Chondrocyte (in vitro differentiated cells): ENCODE results near the gene WWC1. TPM values are rescaled to one million over a fixed set of nuclear protein-coding genes. Genes with fewer than 3 reads are reported as not detected.

Experiments
- DNase-seq: peaks from one replicate; pipeline ENCODE4 v3.0.0; 2021; ENCODE audit warnings: mixed read lengths, low spot score
- H3K27ac Mint-ChIP-seq: one replicate; pipeline ENCODE4 v1.8.0; 2021; ENCODE audit warnings: mild to moderate bottlenecking, moderate library complexity, mixed read lengths; ENCODE audit not compliant: unreplicated experiment
- H3K27me3 Mint-ChIP-seq: 2 replicates; pipeline ENCODE4 v1.8.0; 2021; ENCODE audit warnings: low read depth, mixed read lengths
- H3K36me3 Mint-ChIP-seq: 2 replicates; pipeline ENCODE4 v1.8.0; 2021; ENCODE audit warnings: low read depth, mixed read lengths
- H3K4me1 Mint-ChIP-seq: 2 replicates; pipeline ENCODE4 v1.8.0; 2021; ENCODE audit warnings: low read depth, mild to moderate bottlenecking, mixed read lengths
- H3K4me3 Mint-ChIP-seq: one replicate; pipeline ENCODE4 v1.8.0; 2021; ENCODE audit warnings: mild to moderate bottlenecking, moderate library complexity, mixed read lengths; ENCODE audit not compliant: unreplicated experiment
- H3K9me3 Mint-ChIP-seq: 2 replicates; pipeline ENCODE4 v1.8.0; 2021; ENCODE audit warnings: low read depth, mixed read lengths
- total RNA-seq: library from RNA; stranded (reverse); gene quantifications from 3 replicates; pipeline ENCODE4 v1.2.1, GENCODE V29; 2021
- TF ChIP-seq, protein P1 (sequence below): fragments of 200-600 bp; sonication (generic); IDR thresholded peaks from 2 replicates; pipeline ENCODE4 v1.5.0; 2021; ENCODE audit warnings: antibody characterized with exemption, mild to moderate bottlenecking, moderate library complexity

Gene WWC1
- total RNA-seq, 1 donor from 2014 or later: 2.1 TPM

DNA sequence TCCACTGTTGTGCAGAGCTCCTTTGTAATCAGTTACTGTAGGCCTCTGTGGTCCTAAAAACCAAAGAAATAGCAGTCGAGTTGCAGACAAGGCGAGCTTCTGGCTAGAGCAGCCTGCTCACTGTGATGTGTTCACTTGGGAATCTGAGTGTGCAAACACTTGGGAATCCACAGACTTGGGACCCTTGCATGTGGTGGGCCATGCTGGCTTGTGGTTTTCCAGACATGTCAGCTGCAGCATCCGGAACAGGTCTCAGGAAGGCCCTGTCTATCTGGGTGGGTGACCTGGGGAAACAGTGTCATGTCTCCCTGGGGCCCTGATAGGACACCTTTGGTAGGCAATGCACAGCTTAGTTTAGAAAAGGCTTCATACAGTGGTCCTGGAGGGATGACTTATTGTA is 66.4 kb downstream of the WWC1 start:
- H3K27me3 Mint-ChIP-seq: peaks cover 3% of the 10 kb centered on the region
- no peaks in the 10 kb centered on the region for H3K36me3 Mint-ChIP-seq
- DNase-seq: no peak
- no peak overlapping the region for H3K4me3 Mint-ChIP-seq
- TF ChIP-seq, protein P1, sequence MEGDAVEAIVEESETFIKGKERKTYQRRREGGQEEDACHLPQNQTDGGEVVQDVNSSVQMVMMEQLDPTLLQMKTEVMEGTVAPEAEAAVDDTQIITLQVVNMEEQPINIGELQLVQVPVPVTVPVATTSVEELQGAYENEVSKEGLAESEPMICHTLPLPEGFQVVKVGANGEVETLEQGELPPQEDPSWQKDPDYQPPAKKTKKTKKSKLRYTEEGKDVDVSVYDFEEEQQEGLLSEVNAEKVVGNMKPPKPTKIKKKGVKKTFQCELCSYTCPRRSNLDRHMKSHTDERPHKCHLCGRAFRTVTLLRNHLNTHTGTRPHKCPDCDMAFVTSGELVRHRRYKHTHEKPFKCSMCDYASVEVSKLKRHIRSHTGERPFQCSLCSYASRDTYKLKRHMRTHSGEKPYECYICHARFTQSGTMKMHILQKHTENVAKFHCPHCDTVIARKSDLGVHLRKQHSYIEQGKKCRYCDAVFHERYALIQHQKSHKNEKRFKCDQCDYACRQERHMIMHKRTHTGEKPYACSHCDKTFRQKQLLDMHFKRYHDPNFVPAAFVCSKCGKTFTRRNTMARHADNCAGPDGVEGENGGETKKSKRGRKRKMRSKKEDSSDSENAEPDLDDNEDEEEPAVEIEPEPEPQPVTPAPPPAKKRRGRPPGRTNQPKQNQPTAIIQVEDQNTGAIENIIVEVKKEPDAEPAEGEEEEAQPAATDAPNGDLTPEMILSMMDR: no peak
- H3K4me1 Mint-ChIP-seq: peaks cover 6% of the 10 kb centered on the region
- H3K27ac Mint-ChIP-seq: no peak overlapping the region
- H3K9me3 Mint-ChIP-seq: no peaks in the 10 kb centered on the region

DNA sequence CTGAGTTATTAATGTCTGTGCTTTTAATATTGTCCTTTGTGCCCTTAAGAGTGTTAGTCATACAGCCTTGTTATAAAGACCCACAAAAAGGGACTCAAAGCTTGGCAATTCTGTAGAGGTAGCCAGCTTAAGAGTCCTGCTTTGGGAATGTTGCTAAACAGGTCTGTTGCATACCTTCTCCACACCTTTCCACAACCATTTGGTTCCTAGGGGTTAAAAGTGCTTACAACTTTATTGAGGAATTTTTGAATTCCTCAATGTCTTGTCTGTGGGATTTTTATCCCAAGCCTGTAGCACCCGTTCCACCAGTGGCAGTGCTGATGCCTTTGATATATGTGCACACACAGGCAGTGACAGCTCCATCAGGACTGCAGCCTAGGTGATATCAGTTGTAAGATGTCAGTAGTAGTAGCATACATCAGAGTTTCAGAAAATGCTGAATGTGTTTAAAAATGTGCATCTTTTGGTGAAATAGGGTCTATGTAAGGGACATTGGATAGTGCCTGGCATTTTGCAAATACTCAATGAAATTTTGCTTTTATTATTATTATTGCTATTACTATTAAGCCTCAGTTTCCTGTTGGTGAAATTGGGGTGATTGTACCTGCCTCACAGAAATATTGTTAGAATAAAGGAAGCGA is 68.5 kb downstream of the WWC1 start:
- peaks cover 3% of the 10 kb centered on the region for H3K27me3 Mint-ChIP-seq
- H3K4me1 Mint-ChIP-seq: no peaks in the 10 kb centered on the region
- H3K9me3 Mint-ChIP-seq: no peaks in the 10 kb centered on the region
- TF ChIP-seq, protein P1: no peak
- no peak overlapping the region for H3K27ac Mint-ChIP-seq
- no peak overlapping the region for H3K4me3 Mint-ChIP-seq
- DNase-seq: no peak
- H3K36me3 Mint-ChIP-seq: no peaks in the 10 kb centered on the region

DNA sequence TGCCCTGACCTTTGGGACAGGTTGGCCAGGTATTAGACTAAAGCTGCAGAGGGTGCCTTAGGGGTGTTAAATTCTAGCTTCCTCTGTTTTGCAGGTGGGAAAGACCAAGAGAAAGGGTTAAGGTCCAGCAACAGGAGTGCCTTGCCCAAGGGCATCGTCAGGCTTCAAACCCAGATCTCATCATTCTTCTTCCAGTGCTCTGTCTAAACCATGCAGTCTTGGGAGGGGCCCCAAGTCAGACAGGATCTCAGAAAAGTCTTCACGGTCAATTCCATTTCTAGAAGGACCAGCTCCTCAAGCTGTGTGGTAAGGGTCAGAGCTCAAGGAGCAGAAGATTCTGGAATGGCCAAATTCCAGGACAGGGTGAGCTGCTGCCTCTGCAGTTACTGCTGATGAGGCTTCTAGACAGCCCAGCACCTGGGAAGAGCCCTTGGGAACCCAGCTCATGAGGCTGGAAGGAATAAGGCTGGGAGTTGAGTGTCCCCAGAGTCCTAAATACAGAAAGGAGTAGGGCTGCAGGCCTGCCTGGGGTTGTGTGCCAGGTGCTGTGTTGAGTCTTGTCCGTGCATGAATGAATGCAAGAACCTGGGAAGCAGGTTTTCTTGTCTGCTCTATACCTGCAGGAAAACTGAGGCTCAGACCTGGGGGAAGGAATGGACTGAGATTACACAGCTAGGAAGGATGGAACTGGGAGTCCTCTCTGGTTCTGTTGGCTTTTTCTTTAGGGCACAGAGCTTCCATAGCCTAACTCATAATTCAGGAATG is 69.3 kb downstream of the WWC1 start:
- Mint-ChIP-seq H3K4me3 (no peak overlapping the region), H3K9me3 (no peaks in the 10 kb centered on the region), H3K36me3 (no peaks in the 10 kb centered on the region), H3K27me3 (peaks cover under 1% of the 10 kb centered on the region), H3K4me1 (peaks cover 6% of the 10 kb centered on the region), H3K27ac (no peak overlapping the region)
- no peak for DNase-seq
- TF ChIP-seq, protein P1: no peak

DNA sequence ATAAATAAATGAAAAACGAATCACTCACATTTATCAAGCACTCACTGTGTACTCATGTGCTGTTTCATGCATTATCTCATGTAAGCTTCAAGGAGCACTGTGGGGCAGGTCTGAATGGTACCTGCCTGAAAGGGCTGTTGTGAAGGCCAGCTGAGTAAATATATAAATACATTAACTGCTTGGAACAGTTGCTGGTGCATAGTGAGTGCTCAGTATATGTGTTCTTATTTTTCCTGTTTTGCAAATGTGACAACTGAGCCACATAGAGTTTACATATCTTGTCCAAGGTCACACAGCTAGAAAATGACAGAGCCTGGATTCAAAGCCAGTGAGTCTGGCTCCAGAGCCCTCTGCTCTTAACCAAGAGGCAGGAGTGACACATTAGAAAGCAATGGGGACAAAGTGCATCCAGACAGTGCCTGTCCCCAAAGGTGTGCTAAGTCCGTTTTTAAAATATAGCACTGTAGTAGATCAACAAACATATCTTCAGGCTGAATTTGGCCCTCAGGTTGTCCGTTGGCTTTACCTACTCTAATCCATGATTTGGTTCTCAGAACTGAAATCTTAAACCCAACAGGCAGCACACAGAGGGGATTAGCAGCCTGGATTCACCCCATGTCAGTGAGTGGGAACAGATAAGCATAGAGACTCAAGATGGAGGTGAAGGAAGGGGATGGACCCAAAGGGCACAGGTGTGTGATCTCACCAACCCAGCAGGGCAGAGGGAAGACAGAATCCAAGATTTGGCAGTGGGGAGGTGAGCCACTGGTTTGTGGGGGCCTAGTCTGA is 70.8 kb downstream of the WWC1 start:
- no peak for DNase-seq
- no peak overlapping the region for H3K27ac Mint-ChIP-seq
- no peaks in the 10 kb centered on the region for H3K36me3 Mint-ChIP-seq
- H3K9me3 Mint-ChIP-seq: no peaks in the 10 kb centered on the region
- H3K4me1 Mint-ChIP-seq: peaks cover 15% of the 10 kb centered on the region
- no peaks in the 10 kb centered on the region for H3K27me3 Mint-ChIP-seq
- TF ChIP-seq, protein P1: no peak
- H3K4me3 Mint-ChIP-seq: no peak overlapping the region

DNA sequence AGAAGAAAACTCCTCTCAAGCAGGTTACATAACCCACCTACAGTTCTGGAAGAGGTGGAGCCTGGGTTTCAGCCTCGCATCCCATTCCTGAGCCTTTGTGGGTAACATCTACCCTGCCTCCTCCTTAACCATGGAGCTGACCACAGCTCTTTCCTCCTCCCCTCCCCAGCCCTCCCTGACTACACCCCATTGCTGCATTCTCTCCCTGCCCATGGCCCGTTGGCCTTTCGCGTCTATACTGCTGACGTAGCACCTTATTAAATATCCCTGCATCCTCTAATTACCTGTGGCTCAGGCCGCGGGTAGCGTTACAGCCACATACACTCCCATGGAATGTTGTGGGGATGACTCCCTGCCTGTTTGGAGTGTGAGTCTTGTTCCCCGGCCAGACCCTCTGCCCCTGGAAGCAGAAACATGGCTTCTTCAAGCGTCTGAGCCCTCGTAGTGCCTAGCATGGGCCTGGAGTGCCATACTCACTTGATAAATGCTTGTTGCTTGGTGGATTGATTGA is 72.8 kb downstream of the WWC1 start:
- Mint-ChIP-seq H3K27me3 (no peaks in the 10 kb centered on the region), H3K27ac (no peak overlapping the region), H3K4me1 (peaks cover 15% of the 10 kb centered on the region), H3K4me3 (no peak overlapping the region), H3K36me3 (no peaks in the 10 kb centered on the region), H3K9me3 (no peaks in the 10 kb centered on the region)
- no peak for DNase-seq
- TF ChIP-seq, protein P1: no peak
